GM13977 (cell line): ENCODE measurements around the gene SH2B3.
A peak's percentile ranks its signal among the peaks of the same experiment; 100 is the strongest.

Experiments
- DNase-seq: peaks from one replicate; pipeline ENCODE4 v3.0.0; 2012; ENCODE audit warnings: low spot score
- in situ Hi-C: fragments of 300-500 bp; cut with MboI; formaldehyde crosslinking; loops from one replicate; pipeline ENCODE4 v1.12.0; 2022; ENCODE audit warnings: low sequenced_read_pairs, low pct_unique_long_range_greater_than_20kb, mixed read lengths, inconsistent platforms; ENCODE audit not compliant: unreplicated experiment
- TF ChIP-seq, protein P1 (sequence below): IDR thresholded peaks from 2 replicates; pipeline ENCODE4 v1.5.1; 2012; ENCODE audit warnings: mild to moderate bottlenecking, control low read depth; ENCODE audit not compliant: insufficient read depth; ENCODE audit errors: extremely low read depth, missing control alignments

Gene SH2B3

DNA sequence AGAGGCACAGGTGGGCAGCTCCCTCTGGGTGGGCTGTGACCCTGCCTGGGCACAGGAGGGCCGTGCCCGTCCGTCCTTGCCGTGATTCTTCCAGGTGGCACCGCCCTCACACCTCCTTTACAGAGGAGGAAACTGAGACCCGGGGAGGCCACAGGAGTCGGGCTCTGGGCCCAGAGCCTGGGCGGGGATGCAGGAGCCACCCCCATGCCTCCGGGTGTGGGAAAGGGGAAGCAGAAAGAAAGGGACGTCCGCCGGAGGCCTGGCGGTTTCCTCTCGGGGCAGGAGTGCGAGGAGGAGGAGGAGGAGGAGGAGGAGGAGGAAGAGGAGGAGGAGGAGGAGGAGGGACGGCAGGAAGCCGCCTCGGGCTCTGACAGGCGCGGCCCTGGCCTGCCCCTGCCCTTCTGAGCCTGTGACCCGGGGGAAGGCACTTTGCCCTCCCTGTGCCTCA lies 23.0 kb downstream of the SH2B3 start:
- TF ChIP-seq, protein P1, sequence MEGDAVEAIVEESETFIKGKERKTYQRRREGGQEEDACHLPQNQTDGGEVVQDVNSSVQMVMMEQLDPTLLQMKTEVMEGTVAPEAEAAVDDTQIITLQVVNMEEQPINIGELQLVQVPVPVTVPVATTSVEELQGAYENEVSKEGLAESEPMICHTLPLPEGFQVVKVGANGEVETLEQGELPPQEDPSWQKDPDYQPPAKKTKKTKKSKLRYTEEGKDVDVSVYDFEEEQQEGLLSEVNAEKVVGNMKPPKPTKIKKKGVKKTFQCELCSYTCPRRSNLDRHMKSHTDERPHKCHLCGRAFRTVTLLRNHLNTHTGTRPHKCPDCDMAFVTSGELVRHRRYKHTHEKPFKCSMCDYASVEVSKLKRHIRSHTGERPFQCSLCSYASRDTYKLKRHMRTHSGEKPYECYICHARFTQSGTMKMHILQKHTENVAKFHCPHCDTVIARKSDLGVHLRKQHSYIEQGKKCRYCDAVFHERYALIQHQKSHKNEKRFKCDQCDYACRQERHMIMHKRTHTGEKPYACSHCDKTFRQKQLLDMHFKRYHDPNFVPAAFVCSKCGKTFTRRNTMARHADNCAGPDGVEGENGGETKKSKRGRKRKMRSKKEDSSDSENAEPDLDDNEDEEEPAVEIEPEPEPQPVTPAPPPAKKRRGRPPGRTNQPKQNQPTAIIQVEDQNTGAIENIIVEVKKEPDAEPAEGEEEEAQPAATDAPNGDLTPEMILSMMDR: no peak
- DNase-seq: no peak
- in situ Hi-C loops: no loop called here

DNA sequence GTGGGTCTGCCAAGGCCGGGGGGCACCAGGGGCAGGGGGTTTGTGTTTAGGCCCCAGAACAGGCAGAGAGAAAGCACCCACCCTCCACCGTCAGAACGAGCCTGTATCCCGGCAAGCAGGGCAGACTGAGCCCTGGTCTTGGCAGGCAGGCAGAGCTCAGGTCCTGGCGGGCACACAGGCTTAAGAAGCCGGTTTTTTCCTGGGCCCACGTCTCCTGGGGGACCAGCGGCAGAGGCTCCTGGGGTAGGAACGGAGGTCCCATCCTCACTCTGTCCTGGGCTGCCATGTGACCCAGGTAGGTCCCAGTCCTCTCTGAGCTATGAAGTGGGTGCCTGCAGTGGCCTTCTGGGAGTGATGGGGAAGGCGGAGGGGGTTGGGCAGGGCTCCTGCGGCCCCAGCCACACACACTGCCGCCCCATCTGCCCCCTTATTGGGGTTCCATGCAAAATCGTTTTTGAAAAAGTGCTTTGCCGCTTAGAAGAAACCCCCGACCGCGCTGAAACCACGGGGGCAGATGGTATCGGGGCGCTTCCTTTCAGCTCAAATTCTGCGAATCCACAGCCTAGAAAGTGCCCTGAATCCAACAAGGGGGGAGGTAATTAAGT lies 24.2 kb downstream of the SH2B3 start:
- DNase-seq: no peak
- in situ Hi-C loops: no loop called here
- TF ChIP-seq, protein P1: no peak

DNA sequence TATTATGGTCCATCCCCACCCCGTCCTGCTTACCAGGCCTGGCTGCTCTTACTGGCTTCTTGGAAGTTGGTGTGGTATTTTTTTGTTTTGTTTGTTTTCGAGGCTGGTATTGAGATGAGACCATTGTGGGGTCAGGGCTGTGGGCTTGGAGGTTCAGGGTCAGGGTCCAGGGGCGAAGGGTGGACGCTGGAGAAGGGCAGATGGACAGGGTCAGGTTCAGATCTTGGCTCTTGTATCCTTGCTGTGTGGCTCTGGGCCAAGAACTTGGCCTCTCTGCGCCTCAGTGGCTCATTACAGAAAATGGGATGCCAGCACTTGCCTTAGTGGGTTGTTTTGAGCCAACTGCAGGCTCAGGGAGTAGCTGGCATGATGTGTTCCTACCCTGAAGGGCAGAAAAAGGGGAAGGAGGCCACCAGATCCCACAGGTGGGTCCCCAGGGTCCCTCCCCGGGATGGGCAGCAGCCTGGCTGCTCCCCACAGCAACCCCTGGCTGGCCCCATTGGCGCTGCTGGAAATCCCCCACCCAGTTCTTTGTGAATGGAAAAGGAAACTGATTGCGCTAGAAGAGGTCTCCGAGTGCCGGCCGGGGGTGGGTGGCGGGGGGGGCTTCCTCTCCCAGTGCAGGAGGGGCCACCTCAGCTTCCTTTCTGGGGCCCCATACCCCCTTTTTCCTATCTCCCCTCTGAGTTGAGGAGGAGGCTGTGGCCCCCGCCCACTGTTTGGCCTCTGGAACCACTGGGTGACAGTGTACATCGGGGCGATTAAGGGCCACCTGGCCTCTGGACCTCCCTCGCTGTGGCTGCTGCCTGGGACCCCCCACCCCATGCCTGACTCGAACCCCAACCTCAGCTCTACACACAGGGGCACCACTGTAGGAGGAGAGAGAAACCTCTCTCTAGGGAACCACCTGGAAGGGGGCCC lies 25.0 kb downstream of the SH2B3 start:
- peak; percentile 64 for DNase-seq

DNA sequence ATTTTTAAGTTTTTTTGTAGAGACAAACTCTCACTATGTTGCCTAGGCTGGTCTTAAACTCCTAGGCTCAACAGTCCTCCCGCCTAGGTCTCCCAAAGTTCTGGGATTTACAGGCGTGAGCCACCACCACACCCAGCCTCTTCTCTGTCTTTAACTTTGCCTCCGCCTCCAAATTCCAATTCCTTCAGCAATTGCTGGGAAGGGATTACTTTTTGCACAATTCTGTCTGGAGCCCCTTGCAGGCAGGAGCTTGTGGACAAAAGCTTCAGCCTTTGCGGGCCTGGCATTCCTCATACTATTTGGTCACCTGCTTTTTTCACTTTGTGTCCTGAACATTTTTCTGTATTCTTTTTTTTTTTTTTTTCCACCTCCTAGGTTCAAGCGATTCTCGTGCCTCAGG lies 26.0 kb downstream of the SH2B3 start:
- in situ Hi-C loops: no loop called here
- TF ChIP-seq, protein P1: no peak
- no peak for DNase-seq

More for the DNA sequence above, 25.0 kb downstream of the SH2B3 start:
- TF ChIP-seq, protein P1: no peak
- in situ Hi-C loops: no loop called here

DNA sequence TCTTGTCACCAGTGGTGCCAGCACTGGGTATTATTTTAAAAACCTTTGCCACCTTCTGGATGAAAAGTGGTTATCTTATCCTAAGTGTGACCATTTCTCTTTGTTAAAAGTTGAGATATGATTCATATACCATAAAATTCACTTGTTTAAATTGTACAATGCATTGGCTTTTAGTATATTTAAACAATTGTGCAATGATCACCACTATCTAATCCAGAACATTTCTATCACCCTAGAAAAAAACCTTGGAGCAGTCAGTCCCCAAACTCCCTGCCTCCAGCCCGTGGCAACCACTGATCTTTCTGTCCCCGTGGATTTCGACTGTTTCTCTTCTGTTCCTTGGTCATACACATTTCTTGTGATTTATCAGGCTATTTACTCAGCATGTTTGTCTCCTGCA lies 28.3 kb downstream of the SH2B3 start:
- TF ChIP-seq, protein P1: no peak
- in situ Hi-C loops: no loop called here
- no peak for DNase-seq

DNA sequence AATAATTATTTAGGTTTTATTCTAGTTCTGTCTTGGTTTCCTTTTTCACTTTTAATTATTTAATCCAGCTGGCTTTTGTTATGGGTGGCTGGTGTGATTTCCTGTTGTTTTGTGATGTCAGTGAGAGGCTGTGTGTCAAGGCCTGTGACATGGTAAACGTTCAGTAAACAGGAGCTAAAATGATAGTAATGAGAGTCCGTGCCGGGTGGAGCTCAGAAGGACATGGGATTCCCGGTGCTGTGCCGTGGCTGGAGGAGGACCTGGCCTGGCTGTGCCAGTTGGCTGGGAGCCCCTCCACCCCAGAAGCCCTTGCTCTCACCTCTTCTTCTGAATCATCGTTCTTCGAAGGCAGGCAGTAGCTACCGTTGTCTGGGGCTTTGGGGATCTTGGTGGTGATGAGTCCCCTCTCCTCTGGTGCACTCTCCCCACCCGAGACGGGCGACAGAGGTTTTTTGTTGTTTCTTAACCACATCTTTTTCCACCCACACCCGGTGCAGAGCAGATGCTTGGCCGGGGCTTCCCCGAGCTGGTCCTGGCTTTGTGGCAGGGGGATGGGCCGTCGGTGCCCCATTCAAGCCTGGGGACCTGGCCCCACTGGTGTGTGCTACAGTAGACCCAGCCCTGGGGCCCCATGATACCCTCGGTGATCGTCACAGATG lies 29.1 kb downstream of the SH2B3 start:
- in situ Hi-C loops: no loop called here
- TF ChIP-seq, protein P1: no peak
- peak; percentile 71 for DNase-seq
